SHP77 treated with DMSO at 0.1 percent for 48 hours (cell line): Measurements from ENCODE around the gene GTPBP3.
"Not testable (repeated sequence)": the region's sequence is repeated elsewhere in the genome, so short reads cannot be mapped to it uniquely, and the experiment has no call there.

ENCODE experiments used
- DNase-seq: peaks from one replicate; lab custom pipeline; 2025; lab: John Stamatoyannopoulos, UW

The GTPBP3 gene

DNA sequence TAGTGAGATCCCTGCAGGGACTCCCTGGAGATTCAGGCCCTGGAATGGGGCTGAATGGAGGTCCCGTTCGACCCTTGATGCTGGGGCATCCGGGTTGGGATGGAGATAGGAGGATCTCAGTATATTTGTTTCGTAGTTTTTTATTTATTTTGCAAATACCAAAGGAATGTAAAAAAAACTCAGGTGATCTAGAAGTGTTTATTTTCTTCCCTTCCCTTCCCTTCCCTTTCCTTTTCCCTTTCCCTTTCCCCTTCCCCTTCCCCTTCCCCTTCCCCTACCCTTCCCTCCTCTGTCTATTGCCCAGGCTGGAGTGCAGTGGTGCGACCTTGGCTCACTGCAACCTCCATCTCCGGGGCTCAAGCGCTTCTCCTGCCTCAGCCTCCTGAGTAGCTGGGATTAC, 4.5 kb downstream of the GTPBP3 start:
- DNase-seq: no peak

DNA sequence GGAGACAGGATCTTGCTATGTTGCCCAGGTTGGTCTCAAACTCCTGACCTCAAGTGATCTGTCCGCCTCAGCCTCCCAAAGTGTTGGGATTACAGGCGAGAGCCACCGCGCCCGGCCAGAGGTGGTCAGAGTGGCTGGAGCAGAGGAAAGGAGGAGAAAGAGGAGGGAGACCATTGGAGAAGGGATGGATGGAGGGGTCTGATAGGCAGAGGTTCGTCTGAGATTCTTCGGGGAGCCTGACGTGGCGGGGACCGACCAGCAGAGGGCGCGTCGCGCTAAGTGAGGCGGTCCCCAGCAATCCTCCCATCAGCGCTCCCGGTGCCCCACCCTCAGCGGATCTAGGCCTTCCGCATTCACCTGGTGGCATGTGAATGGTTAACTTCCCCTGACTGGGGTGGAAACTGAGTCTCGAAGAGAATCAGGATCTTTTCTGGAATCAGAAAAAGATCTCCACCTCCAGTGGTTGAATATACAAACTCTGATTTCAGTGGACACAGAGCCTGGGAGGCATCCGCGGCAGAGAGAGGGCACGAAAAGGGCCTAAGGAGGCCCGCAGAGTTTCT, 8.8 kb downstream of the GTPBP3 start:
- DNase-seq: peak; percentile 48

- DNase-seq: no peak
Measured at GRCh38 chr19:17347361-17347760, 10.0 kb downstream of the GTPBP3 start.

DNA sequence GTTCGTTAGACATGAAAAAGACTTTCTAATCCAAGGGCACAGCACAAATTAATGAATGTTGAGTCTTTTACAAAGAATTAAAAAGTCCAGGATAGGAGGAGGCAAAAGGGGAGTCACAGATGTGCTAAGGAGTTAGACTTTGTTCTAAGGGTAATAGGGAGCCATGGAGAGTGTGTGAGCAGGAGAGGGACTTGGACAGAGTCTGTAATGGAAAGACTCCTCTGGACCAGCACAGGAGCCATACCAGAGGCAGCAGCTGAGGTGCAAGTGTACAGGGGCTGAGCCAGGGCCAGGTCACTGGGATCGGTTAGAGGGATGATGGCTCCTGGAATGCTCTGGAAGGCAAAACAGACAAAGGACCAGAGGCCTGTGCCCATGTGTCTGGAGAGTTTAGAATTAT, 10.5 kb downstream of the GTPBP3 start:
- DNase-seq: no peak

- peak; percentile 33 for DNase-seq
Measured at GRCh38 chr19:17348700-17349099, 11.3 kb downstream of the GTPBP3 start.

DNA sequence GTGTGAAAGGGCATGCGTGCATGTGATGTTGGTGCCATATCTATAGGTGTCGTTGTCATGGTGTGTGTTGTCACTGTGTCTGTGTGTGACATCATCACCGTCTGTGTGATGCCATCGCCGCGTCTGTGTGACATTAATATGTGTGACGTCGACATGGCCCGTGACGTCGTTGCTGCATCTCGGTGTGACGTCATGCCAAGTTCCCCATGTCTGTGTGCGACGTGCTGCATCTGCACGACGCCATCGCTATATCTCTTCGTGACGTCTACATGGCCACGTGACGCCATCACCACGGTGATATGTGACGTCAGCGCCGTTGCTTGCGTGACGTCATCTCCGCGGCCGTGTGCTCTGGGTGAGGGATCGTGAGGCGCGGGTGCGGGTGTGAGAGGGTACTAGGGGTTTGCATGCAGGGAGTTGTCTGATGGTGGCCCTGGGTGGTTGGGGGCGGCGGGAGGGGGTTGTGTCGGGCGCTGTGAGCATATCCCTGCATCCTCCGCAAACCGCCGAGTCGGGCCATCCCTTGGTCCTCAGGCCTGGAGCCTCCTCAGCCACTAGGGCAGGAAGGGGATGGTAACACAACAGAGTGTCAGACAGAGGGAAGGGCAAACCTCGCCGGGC, 14.6 kb downstream of the GTPBP3 start:
- DNase-seq: no peak

GRCh38 chr19:17352608-17353280, 15.4 kb downstream of the GTPBP3 start:
- no peak for DNase-seq

GRCh38 chr19:17353386-17353785, 16.0 kb downstream of the GTPBP3 start:
- DNase-seq: no peak

DNA sequence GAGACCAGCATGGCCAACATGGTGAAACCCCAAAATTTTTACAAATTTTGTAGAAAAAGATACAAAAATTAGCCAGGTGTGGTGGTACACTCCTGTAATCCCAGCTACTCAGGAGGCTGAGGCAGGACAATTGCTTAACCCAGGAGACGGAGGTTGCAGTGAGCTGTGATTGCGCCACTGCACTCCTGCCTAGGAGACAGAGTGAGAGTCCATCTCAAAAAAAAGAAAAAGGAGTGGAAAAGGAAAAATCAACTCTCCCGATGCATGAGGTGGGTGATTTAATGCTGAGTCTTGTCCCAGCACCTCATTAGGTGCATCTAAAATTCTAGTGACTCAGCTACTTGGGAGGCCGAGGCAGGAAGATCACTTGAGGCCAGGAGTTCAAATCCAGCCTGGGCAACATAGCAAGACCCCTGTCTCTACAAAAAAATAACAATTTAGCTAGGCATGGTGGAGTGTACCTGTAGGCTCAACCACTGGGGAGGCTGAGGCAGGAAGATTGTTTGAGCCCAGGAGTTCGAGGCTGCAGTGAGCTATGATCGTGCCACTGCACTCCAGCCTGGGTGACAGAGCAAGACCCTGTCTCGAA, 19.8 kb downstream of the GTPBP3 start:
- no peak for DNase-seq

GRCh38 chr19:17357724-17358123, 20.4 kb downstream of the GTPBP3 start:
- DNase-seq: no peak

DNA sequence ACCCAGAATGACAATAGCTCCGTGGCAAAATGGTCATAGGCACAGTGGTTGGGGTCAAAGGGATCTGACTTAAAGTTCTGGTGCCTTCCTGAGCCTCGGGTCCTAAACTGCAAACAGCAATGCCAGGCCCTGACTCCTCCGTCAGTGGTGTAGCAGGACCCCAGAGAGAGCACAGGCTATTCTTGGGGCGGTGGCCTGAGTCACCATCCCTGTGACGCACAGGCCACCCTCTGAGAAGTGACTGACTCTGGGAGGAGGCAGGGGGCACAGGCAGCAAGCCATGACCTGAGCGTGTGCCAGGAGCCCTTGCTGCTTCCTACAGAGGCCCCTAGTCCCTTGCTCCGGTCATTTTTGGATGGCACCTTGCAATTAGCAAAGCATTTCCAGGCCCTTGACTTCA, 21.0 kb downstream of the GTPBP3 start:
- DNase-seq: no peak

DNA sequence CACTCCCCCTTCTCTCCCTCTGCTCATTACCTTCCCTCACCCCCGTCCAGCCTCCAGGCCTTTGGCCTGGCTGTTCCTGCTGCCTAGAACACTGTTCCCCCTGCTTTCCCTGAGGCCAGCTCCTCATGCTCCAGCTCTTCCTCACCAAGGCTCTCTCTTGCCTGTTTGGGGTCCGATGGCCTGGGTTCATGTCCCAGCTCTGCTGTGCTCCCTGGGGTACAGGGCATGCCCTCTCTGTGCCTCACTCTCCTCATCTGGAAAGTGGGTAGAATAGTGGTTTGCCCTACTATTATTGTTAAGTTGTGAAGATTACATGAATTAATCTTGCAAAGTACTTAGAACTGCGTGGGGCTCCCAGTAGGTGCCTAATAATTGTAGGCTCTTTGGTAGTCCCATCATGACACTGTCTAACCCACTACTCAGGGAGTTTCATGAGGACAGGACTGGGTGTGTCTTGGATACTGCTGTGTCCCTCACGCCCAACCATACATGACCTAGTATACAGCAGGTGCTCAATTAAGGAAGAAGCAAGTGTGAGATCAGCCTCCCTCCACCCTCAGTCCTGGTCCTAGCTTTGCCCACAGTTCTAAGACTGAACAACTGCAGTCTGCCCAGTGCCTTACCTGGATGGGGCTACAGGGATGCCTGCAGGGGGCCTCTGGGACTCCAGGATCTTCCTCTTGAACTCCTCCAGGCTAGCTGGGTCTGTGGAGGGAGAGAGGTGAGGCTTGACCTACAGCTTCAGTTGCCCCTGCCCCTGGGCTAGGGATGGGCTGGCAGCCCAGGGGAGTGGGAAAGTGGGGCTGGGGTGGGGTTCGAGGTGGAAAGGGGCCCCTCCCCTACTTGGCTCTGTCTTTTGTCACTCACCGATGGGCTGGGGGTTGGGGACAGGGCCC, 22.8 kb downstream of the GTPBP3 start:
- no peak for DNase-seq

- not testable (repeated sequence) for DNase-seq
Measured at GRCh38 chr19:17363852-17364605, 26.7 kb downstream of the GTPBP3 start.

GRCh38 chr19:17365361-17365760, 28.0 kb downstream of the GTPBP3 start:
- no peak for DNase-seq

- DNase-seq: no peak
Measured at GRCh38 chr19:17370026-17370587, 32.8 kb downstream of the GTPBP3 start.

DNA sequence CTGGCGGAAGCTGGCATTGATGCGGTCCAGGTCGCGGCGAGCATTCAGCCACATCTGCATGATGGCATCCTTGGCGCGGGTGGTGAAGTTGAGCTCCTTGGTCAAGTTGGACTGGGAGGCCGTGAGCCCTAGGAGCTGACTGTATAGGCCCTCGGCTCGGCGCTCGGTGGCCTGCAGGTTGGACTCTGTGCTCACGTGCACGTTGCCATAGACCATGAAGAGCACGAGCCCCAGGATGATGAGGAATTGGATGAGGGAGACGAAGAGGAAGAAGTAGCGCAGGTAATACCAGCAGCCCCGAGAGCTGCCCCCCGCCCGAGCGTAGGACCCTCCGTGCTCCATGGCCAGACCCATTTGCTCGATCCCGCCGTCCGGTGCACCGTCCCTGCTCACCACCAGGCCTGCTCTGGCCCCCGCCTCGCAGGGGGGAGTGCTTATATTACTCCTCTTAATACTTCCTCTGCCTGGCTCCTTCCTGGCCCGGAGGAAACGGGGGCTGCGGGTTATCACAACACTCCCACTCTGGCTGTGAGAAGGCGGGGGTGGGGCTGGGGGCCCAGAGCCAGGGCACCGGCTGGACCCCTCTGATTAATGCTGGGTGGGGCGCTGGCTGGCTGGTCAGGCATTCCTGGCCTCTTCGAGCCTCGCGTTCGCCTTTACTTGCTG, 39.7 kb downstream of the GTPBP3 start, which contains the start of gene PLVAP:
Gene PLVAP (minus strand): TSS at position 408 of the 666 bp plus-strand sequence. CDS start 54 bp downstream, at position 354.
- DNase-seq: no peak

GRCh38 chr19:17378271-17378670, 40.9 kb downstream of the GTPBP3 start:
- no peak for DNase-seq

GRCh38 chr19:17379221-17379631, 41.9 kb downstream of the GTPBP3 start:
- DNase-seq: no peak

DNA sequence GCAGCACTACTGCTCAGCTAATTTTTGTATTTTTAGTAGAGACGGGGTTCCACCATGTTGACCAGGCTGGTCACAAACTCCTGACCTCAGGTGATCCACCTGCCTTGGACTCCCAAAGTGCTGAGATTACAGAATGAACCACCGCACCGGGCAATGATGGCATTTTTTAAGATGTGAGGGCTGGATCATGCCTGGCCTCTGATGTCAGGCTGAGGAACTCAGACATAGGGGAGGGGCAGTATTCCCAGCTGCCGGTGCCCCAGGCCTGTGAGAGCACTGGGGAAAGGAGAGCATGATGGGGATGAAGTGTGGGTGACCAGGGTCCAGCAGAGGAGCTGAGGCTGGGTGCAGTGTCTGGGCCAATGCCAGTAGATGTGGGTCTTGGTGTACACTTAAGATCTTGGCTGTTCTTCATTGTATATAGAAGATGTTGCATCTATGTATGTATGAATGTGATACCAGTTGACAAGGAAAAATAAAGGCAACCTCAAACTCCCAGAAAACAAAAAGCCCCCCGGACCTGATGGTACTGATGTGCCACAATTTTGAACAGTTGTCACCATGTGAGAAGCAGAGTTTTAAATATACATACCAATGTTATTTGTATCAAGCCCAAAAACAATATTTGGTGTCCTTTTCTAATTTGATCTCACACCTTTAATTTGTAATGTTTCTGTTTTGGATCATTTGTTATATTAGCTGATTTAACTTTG, 43.2 kb downstream of the GTPBP3 start:
- DNase-seq: no peak
